Duodenal mucosa (tissue), 2 donors: ENCODE data around the gene ATF3.

ENCODE experiments used
- H3K27ac ChIP-seq: one replicate; pipeline ENCODE4 v1.7.0; 2013; ENCODE audit warnings: low read depth, low read length
- H3K27me3 ChIP-seq, 2 donors: one replicate each; pipeline ENCODE4 v1.7.0; 2013; ENCODE audit warnings: low read length in 2 of 2, control low read depth in 1 of 2; ENCODE audit not compliant: insufficient read depth in 2 of 2, control insufficient read depth in 1 of 2
- H3K36me3 ChIP-seq, 2 donors: one replicate each; pipeline ENCODE4 v1.7.0; 2013; ENCODE audit warnings: low read length in 2 of 2, control low read depth in 1 of 2; ENCODE audit not compliant: insufficient read depth in 2 of 2, control insufficient read depth in 1 of 2
- H3K4me1 ChIP-seq, 2 donors: one replicate each; pipeline ENCODE4 v1.7.0; 2013; ENCODE audit warnings: low read length in 2 of 2, control low read depth in 1 of 2; ENCODE audit not compliant: insufficient read depth in 2 of 2, control insufficient read depth in 1 of 2
- H3K4me3 ChIP-seq, 2 donors: one replicate each; pipeline ENCODE4 v1.7.0; 2013; ENCODE audit warnings: low read length in 2 of 2, low read depth in 1 of 2
- H3K9ac ChIP-seq, 2 donors: one replicate each; pipeline ENCODE4 v1.7.0; 2013; ENCODE audit warnings: low read length in 2 of 2, low read depth in 1 of 2
- H3K9me3 ChIP-seq, 2 donors: one replicate each; pipeline ENCODE4 v1.7.0; 2013; ENCODE audit warnings: low read length in 2 of 2, control low read depth in 1 of 2; ENCODE audit not compliant: control insufficient read depth in 1 of 2

Gene ATF3

GRCh38 chr1:212568978-212569537 is 39.5 kb upstream of the ATF3 start:
- Histone ChIP-seq H3K27me3 (no peaks in the 10 kb centered on the region), H3K4me1 (peaks cover 0 to 16% of the 10 kb centered on the region in 2 donors), H3K27ac (no peak overlapping the region), H3K4me3 (no peak overlapping the region), H3K9ac (no peak overlapping the region), H3K36me3 (no peaks in the 10 kb centered on the region), H3K9me3 (no peaks in the 10 kb centered on the region)

GRCh38 chr1:212574732-212575131 is 33.8 kb upstream of the ATF3 start:
- no peaks in the 10 kb centered on the region for H3K4me1 ChIP-seq
- no peak overlapping the region for H3K9ac ChIP-seq
- H3K27ac ChIP-seq: no peak overlapping the region
- H3K4me3 ChIP-seq: no peak overlapping the region
- H3K27me3 ChIP-seq: no peaks in the 10 kb centered on the region
- H3K9me3 ChIP-seq: no peaks in the 10 kb centered on the region
- no peaks in the 10 kb centered on the region for H3K36me3 ChIP-seq

DNA sequence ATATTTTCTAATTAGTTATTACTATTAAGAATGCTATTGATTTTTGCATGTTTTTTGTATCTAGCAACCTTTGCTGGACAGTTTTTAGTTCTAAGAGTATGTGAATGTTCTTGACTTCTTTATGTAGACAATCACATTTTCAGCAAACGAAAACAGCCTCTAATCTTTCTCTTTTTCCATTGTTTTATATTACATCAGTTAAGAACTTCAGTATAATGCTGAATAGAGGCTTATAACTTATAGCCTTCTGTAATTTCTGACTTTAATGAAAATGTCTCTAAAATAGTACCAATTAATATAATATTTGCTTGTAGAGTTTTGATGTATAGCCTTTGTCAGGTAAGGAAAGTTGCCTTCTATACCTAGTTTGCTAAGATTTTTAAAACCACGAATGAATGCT is 33.2 kb upstream of the ATF3 start:
- Histone ChIP-seq H3K27me3 (no peaks in the 10 kb centered on the region), H3K27ac (no peak overlapping the region), H3K9me3 (no peaks in the 10 kb centered on the region), H3K9ac (no peak overlapping the region), H3K36me3 (no peaks in the 10 kb centered on the region), H3K4me3 (no peak overlapping the region), H3K4me1 (no peaks in the 10 kb centered on the region)

DNA sequence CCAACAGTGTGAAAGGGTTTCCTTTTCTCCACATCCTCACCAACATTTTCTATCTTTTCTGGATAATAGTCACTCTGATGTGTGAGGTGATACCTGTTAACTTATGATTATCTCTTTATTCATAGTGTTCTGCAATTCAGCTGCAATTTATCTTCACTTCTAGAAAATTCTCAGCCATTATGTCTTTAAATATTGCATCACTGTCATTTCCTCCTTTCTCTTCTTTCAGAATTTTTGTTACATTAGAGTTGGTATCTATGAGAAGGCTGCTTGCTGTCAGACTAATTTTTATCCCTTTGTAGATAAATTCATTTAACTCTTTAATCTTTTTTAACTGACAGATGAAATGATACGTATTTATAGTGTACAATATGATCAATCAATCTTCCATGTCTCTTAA is 30.5 kb upstream of the ATF3 start:
- H3K4me1 ChIP-seq: no peaks in the 10 kb centered on the region
- H3K4me3 ChIP-seq: no peak overlapping the region
- no peak overlapping the region for H3K9ac ChIP-seq
- H3K36me3 ChIP-seq: no peaks in the 10 kb centered on the region
- H3K27me3 ChIP-seq: no peaks in the 10 kb centered on the region
- no peak overlapping the region for H3K27ac ChIP-seq
- H3K9me3 ChIP-seq: no peaks in the 10 kb centered on the region

GRCh38 chr1:212581034-212581433 is 27.5 kb upstream of the ATF3 start:
- Histone ChIP-seq H3K9ac (no peak overlapping the region), H3K4me1 (no peaks in the 10 kb centered on the region), H3K9me3 (no peaks in the 10 kb centered on the region), H3K27ac (no peak overlapping the region), H3K27me3 (peaks cover 0 to 3% of the 10 kb centered on the region in 2 donors), H3K36me3 (no peaks in the 10 kb centered on the region), H3K4me3 (no peak overlapping the region)

DNA sequence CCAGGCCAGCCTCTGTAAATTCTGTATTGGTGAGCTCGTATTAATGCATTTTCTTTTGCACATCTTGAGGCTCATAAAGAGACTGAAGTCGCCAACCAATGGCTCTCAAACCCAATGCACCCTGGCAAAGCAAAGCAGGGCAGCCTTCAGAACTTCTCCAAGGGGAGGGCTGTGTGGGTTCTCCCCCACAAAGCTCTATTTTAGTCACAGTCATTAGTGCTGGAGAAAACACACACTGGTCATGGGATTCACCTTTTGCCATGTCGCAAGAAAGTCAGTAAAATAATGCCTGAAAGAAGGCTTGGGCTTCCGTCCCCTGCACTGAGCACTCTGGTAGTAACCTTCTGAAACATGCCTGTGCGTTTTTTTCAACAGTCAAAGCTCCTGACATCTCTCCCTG is 26.3 kb upstream of the ATF3 start:
- Histone ChIP-seq H3K9ac (no peak overlapping the region), H3K27ac (no peak overlapping the region), H3K4me1 (no peaks in the 10 kb centered on the region), H3K4me3 (no peak overlapping the region), H3K9me3 (no peaks in the 10 kb centered on the region), H3K27me3 (peaks cover 0 to 5% of the 10 kb centered on the region in 2 donors), H3K36me3 (no peaks in the 10 kb centered on the region)

GRCh38 chr1:212582808-212583615 is 25.5 kb upstream of the ATF3 start:
- no peaks in the 10 kb centered on the region for H3K4me1 ChIP-seq
- no peak overlapping the region for H3K9ac ChIP-seq
- no peaks in the 10 kb centered on the region for H3K9me3 ChIP-seq
- H3K4me3 ChIP-seq: no peak overlapping the region
- H3K36me3 ChIP-seq: no peaks in the 10 kb centered on the region
- no peak overlapping the region for H3K27ac ChIP-seq
- peaks cover 2 to 12% of the 10 kb centered on the region in 2 donors for H3K27me3 ChIP-seq

GRCh38 chr1:212583643-212584042 is 24.9 kb upstream of the ATF3 start:
- H3K9me3 ChIP-seq: no peaks in the 10 kb centered on the region
- no peaks in the 10 kb centered on the region for H3K4me1 ChIP-seq
- no peaks in the 10 kb centered on the region for H3K36me3 ChIP-seq
- H3K27me3 ChIP-seq: peaks cover 5 to 14% of the 10 kb centered on the region in 2 donors
- no peak overlapping the region for H3K27ac ChIP-seq
- H3K4me3 ChIP-seq: no peak overlapping the region
- no peak overlapping the region for H3K9ac ChIP-seq

DNA sequence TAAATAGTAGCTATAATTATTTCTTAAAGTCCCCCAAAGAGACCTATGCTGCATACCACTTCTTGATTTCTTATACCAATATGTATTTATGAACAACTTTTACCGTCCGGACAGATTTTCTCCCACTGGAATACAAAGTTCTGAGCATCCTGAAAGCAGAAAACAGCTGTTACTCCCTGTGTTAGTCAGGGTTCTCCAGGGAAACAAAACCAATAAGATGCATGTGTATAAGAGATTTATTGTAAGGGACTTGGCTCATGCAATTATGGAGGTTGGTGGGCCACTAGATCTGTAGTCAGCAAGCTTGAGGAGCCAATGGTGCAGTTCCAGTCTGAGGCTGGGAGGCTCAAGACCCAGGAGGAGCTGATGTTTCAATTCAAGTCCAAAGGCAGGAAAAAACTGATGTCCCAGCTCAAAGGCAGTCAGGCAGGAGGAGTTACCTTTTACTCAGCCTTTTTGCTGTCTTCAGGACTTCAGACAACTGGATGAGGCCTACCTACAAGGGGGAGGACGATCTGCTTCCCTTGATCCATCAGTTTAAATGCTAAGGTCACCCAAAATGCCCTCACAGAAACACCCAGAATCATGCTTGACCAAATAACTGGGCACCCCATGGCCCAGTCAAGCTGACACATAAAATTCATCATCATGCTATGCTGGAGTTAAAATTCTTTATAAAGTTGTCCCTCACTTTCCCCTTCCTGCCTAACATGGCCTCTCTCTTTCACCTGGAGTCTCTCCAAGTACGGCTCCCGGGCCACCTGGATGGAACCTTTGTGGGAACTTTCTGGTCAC is 24.3 kb upstream of the ATF3 start:
- Histone ChIP-seq H3K27ac (no peak overlapping the region), H3K9ac (no peak overlapping the region), H3K9me3 (no peaks in the 10 kb centered on the region), H3K4me3 (no peak overlapping the region), H3K27me3 (peaks cover 9 to 14% of the 10 kb centered on the region in 2 donors), H3K36me3 (no peaks in the 10 kb centered on the region), H3K4me1 (no peaks in the 10 kb centered on the region)

DNA sequence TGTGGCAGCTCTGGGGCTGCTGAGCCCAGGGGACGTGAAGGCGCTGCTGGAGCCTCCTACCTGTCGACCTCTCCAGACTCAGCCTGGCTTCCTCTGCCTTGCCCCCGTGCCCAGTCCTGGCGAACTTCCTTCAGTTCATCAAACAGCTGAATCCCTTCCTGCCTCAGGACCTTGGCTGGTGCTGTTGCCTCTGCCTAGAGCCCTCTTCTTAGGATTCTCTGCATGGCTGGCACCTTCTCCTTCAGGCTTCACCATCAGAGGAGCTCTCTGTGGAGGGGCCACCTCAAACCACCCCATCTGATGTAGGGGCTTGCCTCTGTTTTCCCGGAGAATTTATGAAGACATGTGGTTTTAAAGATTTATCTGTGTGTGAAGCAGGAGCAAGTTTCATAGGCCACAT is 23.4 kb upstream of the ATF3 start:
- H3K27me3 ChIP-seq: peaks cover 9 to 14% of the 10 kb centered on the region in 2 donors
- no peak overlapping the region for H3K27ac ChIP-seq
- no peaks in the 10 kb centered on the region for H3K36me3 ChIP-seq
- no peaks in the 10 kb centered on the region for H3K4me1 ChIP-seq
- no peaks in the 10 kb centered on the region for H3K9me3 ChIP-seq
- no peak overlapping the region for H3K9ac ChIP-seq
- no peak overlapping the region for H3K4me3 ChIP-seq
